ENCODE data around the gene TCF12. TPM values are rescaled to one million over a fixed set of nuclear protein-coding genes. Genes with fewer than 3 reads are reported as not detected.

The TCF12 gene
- total and polyA plus RNA-seq, 2 of the 8 experiments (the other 6 are each of a cell fraction or from before 2014, with no cell fraction given) = 85.8 to 101 TPM

- TF ChIP-seq KDM5A (IDR thresholded peaks at IDR 0.05; ENCODE audit: low read length) = no peak
- TF ChIP-seq YY1 (IDR thresholded peaks at IDR 0.05; ENCODE audit: low read depth, low read length) = no peak
- TF ChIP-seq EZH2 (IDR thresholded peaks at IDR 0.05; ENCODE audit: low read depth, low read length, severe bottlenecking) = no peak
- TF ChIP-seq SAP30 (IDR thresholded peaks at IDR 0.05; ENCODE audit: insufficient read depth, insufficient replicate concordance, low read length) = no peak
- TF ChIP-seq KDM4A (IDR thresholded peaks at IDR 0.05; ENCODE audit: low read depth, low read length, severe bottlenecking) = no peak
Observed at GRCh38 chr15:56948764-56949101, 30.3 kb downstream of the TCF12 start (continued).
